Activated T-cell treated with anti-CD3 and anti-CD28 coated beads for 4 hours (primary cell): ENCODE measurements around the gene DPH3.

ENCODE experiments used
- DNase-seq: peaks from one replicate; pipeline ENCODE4 v3.0.0-alpha.2; 2020

DPH3 gene

GRCh38 chr3:16227566-16227965 is 37.2 kb downstream of the DPH3 start:
- no peak for DNase-seq

DNA sequence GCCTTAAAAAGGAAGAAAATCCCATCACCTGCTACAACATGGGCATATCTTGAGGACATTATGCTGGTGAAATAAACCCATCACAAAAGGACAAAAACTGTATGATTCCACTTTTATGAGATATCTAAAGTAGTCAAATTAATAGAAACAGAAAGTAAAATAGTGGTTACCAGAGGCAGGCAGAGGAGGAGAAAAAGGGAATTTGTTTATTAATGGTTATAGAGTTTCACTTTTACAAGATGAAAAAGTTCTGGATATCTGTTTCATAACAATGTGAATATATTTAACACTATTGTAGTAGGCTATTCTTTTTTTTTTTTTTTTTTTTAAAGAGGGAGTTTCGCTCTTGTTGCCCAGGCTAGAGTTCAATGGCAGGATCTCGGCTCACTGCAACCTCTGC is 40.4 kb downstream of the DPH3 start:
- no peak for DNase-seq

DNA sequence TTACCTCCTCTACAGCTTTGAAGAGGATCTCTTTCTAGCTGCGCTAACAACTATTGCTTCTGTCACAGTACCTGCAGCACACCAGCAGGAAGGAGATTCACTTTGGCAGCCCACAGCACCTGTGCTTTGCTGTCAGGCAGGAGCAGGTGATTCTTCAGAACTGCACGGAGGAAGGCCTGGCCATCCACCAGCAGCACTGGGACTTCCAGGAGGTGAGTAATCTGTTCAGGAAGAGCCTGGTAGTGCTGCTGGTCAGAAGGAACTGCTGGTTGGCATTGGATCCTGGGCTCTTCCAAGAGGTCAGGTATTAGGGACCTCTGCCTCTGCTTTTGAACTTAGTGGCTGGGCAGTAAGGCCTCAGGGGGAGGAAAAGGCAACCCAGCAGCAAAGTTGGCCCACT is 42.2 kb downstream of the DPH3 start:
- no peak for DNase-seq

DNA sequence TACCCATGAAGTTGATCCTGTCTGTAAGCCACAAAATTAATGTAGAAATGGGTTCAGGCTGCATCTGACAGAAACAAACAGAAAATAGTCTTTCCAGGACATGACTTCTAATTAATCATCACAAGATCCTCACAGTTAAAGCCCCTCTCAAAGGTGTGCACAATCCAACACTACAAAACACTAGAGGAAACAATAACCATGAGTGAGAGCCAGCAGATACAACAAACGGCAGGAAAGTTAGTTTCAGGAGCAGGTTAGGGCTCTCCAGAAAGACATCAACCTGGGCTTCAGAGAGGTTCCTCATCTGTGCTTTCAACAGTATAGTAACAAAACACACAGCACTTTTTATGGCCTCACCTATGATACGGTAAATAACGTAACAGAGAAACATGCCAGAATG is 42.8 kb downstream of the DPH3 start:
- no peak for DNase-seq

- DNase-seq: no peak
These were observed 45.0 kb downstream of the DPH3 start for GRCh38 chr3:16219777-16220176.

DNA sequence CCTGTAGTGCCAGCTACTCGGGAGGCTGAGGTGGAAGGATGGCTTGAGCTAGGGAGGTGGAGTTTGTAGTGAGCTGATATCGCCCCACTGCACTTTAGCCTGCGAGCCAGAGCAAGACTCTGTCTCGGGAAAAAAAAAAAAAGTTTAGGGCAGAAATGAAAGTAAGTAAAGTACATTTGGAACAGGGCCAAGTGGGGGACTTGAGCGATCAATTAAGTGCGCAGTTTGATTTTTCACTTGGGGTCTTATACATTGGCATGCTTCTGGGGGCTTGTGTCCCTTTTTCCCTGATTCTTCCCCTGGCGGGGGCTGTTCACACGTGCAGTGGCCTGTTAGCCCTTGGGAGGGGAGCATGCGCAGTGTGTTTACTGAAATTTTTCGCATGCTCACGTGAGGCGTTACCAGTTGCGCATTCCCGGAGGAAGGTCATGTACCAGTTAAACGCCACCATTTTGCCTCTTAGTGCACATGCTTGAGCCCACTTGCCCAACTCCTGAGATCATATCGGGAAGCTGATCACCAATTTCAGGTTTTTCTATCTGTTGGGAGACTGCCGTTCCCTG is 48.3 kb downstream of the DPH3 start:
- no peak for DNase-seq

- DNase-seq: no peak
These were observed 50.4 kb downstream of the DPH3 start for GRCh38 chr3:16214366-16214765.

DNA sequence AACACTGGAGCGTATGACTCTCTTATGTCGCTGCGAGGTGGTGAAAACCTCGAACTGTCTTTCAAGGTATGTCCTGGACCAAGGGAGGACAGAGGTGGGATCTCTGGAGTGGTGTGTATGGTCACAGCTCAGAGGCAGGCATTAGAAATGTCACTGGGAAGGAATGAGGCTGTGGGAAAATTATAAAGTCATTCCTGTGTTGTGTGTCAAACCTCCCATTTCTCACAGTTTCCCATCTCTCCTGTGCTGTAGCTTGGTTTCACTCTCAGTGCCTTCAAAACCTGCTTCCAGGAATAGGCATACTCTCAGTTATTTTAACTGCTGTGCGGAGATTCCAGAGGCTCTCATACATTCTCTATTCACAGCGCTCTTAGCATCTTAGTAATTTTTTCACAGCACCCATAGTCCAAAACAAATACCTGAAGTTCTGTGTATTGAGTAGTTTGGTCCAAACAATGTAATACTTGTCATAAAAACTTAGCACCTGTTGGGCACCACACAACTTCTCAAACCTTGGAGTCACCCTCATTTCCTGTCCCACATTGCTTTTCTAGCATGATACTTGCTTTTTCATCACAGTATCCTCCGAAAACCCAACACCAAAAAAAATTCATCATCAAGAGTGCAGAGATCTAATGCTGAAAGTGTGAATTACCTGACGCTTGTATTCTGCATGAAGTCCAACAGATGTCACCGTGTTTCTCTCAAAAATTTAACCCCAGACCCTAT is 53.4 kb downstream of the DPH3 start:
- DNase-seq: no peak
